Measurements from ENCODE around the gene TMEM232. TPM values are rescaled to one million over a fixed set of nuclear protein-coding genes. Genes with fewer than 3 reads are reported as not detected.

Gene TMEM232
- total and polyA plus RNA-seq, 2 donors: 1.5 to 7.0 TPM

DNA sequence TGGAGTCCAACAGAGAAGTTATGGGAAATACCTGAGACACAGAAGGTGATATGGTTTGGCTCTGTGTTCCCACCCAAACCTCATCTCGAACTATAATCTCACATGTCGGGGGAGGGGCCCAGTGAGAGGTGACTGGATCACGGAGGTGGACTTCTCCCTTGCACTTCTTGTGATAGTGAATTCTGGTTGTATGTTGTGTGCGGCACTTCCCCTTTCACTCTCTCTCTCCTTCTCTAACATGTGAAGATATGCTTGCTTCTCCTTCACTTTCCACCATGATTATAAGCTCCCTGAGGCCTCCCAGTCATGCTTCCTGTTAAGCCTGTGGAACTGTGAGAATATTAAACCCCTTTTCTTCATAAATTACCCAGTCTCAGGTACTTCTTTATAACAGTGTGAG, 96.1 kb downstream of the TMEM232 start:
- Histone ChIP-seq H3K36me3 (ENCODE audit: insufficient read depth) (no peaks in the 10 kb centered on the region), H3K4me3 (ENCODE audit: low read depth, low read length) (no peak overlapping the region), H3K4me1 (ENCODE audit: insufficient read depth) (no peaks in the 10 kb centered on the region), H3K27ac (ENCODE audit: low read depth) (no peak overlapping the region)
- 91% methylated on average over 4 of the region's 4 CpGs for WGBS
- no peak for DNase-seq (ENCODE audit: extremely low spot score)

DNA sequence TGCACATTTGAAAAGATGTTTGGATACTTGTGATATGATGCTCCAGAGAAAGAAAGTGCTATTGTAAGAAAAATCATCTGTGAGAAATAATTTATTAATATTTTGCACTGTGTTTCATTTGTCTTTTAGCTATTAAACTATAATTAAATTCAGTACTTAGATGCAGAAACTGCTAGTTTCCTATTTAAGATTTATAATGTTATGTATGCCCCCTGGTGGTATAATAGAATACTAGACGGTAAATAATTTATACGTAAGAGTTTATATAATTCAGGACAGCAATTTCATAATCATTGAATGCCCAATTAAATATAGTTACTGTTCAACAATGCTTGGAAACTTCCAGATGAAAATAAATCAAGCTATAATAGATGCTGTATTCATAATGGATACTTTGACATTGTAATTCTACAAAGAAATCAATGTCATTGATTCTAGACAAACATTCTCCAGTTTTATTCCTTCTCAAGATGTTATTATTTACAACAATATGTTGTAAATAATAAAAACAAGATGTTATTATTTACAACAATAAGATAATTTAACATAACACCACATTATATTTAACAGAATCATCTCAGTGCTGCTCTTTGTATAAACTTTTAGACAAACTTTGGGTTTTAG, 101.0 kb downstream of the TMEM232 start:
- WGBS: 1% methylated on average over 2 of the region's 2 CpGs
- Histone ChIP-seq H3K27ac (ENCODE audit: low read depth) (no peak overlapping the region), H3K4me1 (ENCODE audit: insufficient read depth) (no peaks in the 10 kb centered on the region), H3K36me3 (ENCODE audit: insufficient read depth) (no peaks in the 10 kb centered on the region), H3K4me3 (ENCODE audit: low read depth, low read length) (no peak overlapping the region)
- DNase-seq (ENCODE audit: extremely low spot score): peak; percentile 8

GRCh38 chr5:110623874-110624273, 102.6 kb downstream of the TMEM232 start:
- no peaks in the 10 kb centered on the region for H3K4me1 ChIP-seq (ENCODE audit: insufficient read depth)
- DNase-seq (ENCODE audit: extremely low spot score): no peak
- no peak overlapping the region for H3K4me3 ChIP-seq (ENCODE audit: low read depth, low read length)
- no peaks in the 10 kb centered on the region for H3K36me3 ChIP-seq (ENCODE audit: insufficient read depth)
- H3K27ac ChIP-seq (ENCODE audit: low read depth): no peak overlapping the region

- H3K27ac ChIP-seq (ENCODE audit: low read depth): no peak overlapping the region
- no peak for DNase-seq (ENCODE audit: extremely low spot score)
- WGBS: 72% methylated on average over 1 of the region's 1 CpG
- H3K4me3 ChIP-seq (ENCODE audit: low read depth, low read length): no peak overlapping the region
- H3K36me3 ChIP-seq (ENCODE audit: insufficient read depth): no peaks in the 10 kb centered on the region
- no peaks in the 10 kb centered on the region for H3K4me1 ChIP-seq (ENCODE audit: insufficient read depth)
These were observed 107.5 kb downstream of the TMEM232 start for GRCh38 chr5:110618941-110619340.

DNA sequence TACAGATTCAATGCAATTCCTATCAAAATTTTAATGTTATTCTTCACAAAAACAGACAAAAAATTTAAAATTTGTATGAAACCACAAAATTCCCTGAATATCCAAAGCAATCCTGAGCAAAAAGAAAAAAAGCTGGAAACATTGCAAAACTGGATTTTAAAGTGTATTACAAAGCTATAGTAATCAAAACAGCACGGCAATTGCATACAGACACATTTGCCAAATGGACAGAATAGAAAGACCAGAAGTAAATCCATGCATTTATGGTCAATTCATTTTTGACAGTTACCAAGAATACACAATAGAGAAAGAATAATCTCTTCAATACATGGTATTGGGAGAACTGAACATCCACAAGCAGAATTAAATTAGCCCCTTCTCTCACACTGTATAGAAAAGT, 110.5 kb downstream of the TMEM232 start:
- no peak overlapping the region for H3K4me3 ChIP-seq (ENCODE audit: low read depth, low read length)
- no peak overlapping the region for H3K27ac ChIP-seq (ENCODE audit: low read depth)
- no peak for DNase-seq (ENCODE audit: extremely low spot score)
- H3K4me1 ChIP-seq (ENCODE audit: insufficient read depth): no peaks in the 10 kb centered on the region
- H3K36me3 ChIP-seq (ENCODE audit: insufficient read depth): no peaks in the 10 kb centered on the region
- WGBS: 94% methylated on average over 1 of the region's 1 CpG

- no peaks in the 10 kb centered on the region for H3K36me3 ChIP-seq (ENCODE audit: insufficient read depth)
- H3K27ac ChIP-seq (ENCODE audit: low read depth): no peak overlapping the region
- WGBS: 34% methylated on average over 4 of the region's 4 CpGs
- H3K4me3 ChIP-seq (ENCODE audit: low read depth, low read length): no peak overlapping the region
- peak; percentile 25 for DNase-seq (ENCODE audit: extremely low spot score)
- H3K4me1 ChIP-seq (ENCODE audit: insufficient read depth): no peaks in the 10 kb centered on the region
These were observed 113.7 kb downstream of the TMEM232 start for GRCh38 chr5:110612794-110613247.

GRCh38 chr5:110611817-110612216, 114.7 kb downstream of the TMEM232 start:
- H3K4me1 ChIP-seq (ENCODE audit: insufficient read depth): no peaks in the 10 kb centered on the region
- no peaks in the 10 kb centered on the region for H3K36me3 ChIP-seq (ENCODE audit: insufficient read depth)
- no peak overlapping the region for H3K4me3 ChIP-seq (ENCODE audit: low read depth, low read length)
- no peak for DNase-seq (ENCODE audit: extremely low spot score)
- 85% methylated on average over 6 of the region's 6 CpGs for WGBS
- H3K27ac ChIP-seq (ENCODE audit: low read depth): no peak overlapping the region

DNA sequence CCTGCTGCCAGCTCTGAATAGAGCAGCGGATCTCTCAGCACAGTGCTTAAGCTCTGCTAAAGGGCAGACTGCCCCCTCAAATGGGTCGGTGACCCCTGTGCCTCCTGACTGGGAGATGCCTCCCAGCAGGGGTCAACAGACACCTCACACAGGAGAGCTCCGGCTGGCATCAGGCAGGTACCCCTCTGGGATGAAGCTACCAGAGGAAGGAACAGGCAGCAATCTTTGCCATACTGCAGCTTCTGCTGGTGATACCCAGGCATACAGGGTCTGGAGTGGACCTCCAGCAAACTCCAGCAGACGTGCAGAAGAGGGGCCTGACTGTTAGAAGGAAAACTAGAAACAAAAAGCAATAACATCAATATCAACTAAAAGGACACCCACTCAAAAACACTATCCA, 131.6 kb downstream of the TMEM232 start:
- WGBS: 92% methylated on average over 4 of the region's 4 CpGs
- DNase-seq (ENCODE audit: extremely low spot score): no peak
- Histone ChIP-seq H3K4me3 (ENCODE audit: low read depth, low read length) (no peak overlapping the region), H3K4me1 (ENCODE audit: insufficient read depth) (no peaks in the 10 kb centered on the region), H3K36me3 (ENCODE audit: insufficient read depth) (no peaks in the 10 kb centered on the region), H3K27ac (ENCODE audit: low read depth) (no peak overlapping the region)

DNA sequence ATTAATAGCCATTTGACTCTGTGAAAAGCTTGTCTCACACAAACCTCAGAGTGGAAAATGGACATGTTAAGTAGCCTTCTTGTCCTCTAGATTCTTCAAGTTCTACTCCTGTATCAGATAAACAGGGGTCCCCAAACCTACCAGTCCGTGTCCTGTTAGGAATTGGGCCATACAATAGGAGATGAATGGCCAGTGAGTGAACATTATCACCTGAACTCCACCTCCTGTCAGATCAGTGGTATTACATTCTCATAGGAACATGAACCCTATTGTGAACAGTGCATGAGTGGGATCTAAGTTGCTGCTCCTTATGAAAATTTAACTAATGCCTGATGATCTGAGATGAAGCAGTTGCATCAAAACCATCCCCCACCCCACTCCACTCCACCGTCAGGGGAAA, 136.3 kb downstream of the TMEM232 start:
- Histone ChIP-seq H3K4me1 (ENCODE audit: insufficient read depth) (peaks cover 2% of the 10 kb centered on the region), H3K36me3 (ENCODE audit: insufficient read depth) (no peaks in the 10 kb centered on the region), H3K4me3 (ENCODE audit: low read depth, low read length) (no peak overlapping the region), H3K27ac (ENCODE audit: low read depth) (no peak overlapping the region)
- WGBS: 28% methylated on average over 2 of the region's 2 CpGs
- no peak for DNase-seq (ENCODE audit: extremely low spot score)

DNA sequence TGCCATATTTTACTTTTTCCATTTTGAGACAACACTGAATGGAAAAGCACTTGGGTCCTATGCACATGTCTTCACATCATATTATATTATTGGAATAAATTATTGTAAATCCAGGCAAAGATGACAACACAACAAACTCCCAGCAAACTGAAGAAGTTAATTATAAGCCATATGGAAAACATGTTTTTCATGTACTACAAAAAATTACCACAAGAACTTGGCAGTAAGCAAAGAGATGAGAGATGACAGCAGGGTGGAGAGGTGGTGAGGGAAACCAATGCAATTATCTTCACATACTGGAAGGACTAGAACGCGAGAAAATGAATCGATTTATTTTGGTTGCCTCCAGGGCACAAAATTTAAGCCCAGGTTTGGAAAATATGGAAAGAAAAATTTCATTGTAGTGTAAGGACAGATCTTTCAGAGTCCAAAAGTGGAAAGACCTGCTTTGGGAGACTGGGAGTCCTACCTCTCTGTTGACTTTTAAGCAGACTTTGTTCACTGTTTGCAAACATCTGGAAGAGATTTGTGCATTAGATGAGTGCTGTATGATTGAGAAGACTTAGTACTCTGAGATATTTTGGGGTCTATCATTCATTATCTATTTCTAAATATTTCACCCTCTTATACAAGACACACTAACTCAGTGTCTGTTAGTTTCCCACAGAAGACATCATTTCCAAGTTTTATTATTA, 138.0 kb downstream of the TMEM232 start:
- no peaks in the 10 kb centered on the region for H3K36me3 ChIP-seq (ENCODE audit: insufficient read depth)
- no peak overlapping the region for H3K27ac ChIP-seq (ENCODE audit: low read depth)
- no peak for DNase-seq (ENCODE audit: extremely low spot score)
- H3K4me1 ChIP-seq (ENCODE audit: insufficient read depth): peaks cover 2% of the 10 kb centered on the region
- WGBS: 89% methylated on average over 3 of the region's 3 CpGs
- no peak overlapping the region for H3K4me3 ChIP-seq (ENCODE audit: low read depth, low read length)

DNA sequence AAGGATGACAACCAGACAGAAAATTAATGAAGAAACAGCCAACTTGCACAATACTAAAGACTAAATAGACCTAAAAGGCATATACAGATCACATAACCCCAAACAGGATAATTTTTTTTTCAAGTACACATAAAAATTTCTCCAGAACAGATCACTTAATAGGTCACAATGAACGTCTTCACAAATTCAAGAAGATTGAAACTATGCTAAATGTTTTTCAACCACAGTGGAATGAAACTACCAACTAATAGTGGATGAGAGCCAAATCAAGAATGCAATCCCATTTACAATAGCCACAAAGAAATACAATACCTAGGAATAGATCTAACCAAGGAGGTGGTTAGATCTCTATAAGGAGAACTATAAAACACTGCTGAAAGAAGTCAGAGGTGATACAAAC, 145.8 kb downstream of the TMEM232 start:
- Histone ChIP-seq H3K36me3 (ENCODE audit: insufficient read depth) (no peaks in the 10 kb centered on the region), H3K4me3 (ENCODE audit: low read depth, low read length) (no peak overlapping the region), H3K4me1 (ENCODE audit: insufficient read depth) (no peaks in the 10 kb centered on the region), H3K27ac (ENCODE audit: low read depth) (no peak overlapping the region)
- 88% methylated on average over 1 of the region's 1 CpG for WGBS
- no peak for DNase-seq (ENCODE audit: extremely low spot score)

DNA sequence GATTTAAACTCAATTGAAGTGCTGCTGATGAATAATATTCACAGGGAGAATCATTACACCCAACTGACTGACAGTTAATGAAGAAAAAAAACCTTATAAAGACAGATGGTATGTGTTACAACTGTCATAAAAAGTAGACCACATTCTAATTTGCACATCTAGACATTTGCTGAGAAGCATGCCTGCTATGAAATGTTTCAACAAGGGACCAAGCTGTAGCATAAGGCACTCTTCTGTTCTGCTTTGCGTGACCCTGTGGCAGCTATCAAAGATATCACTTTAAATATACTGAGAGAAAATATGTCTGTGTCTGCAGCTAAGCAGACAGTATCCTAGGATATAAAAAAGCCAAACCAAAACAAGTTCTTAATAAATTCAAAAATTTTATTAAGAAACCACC, 153.7 kb downstream of the TMEM232 start:
- Histone ChIP-seq H3K27ac (ENCODE audit: low read depth) (no peak overlapping the region), H3K4me1 (ENCODE audit: insufficient read depth) (no peaks in the 10 kb centered on the region), H3K36me3 (ENCODE audit: insufficient read depth) (no peaks in the 10 kb centered on the region), H3K4me3 (ENCODE audit: low read depth, low read length) (no peak overlapping the region)
- 80% methylated on average over 1 of the region's 1 CpG for WGBS
- no peak for DNase-seq (ENCODE audit: extremely low spot score)

GRCh38 chr5:110562191-110562590, 164.3 kb downstream of the TMEM232 start:
- no peak overlapping the region for H3K4me3 ChIP-seq (ENCODE audit: low read depth, low read length)
- DNase-seq (ENCODE audit: extremely low spot score): no peak
- no peaks in the 10 kb centered on the region for H3K36me3 ChIP-seq (ENCODE audit: insufficient read depth)
- no peaks in the 10 kb centered on the region for H3K4me1 ChIP-seq (ENCODE audit: insufficient read depth)
- no peak overlapping the region for H3K27ac ChIP-seq (ENCODE audit: low read depth)

- no peaks in the 10 kb centered on the region for H3K36me3 ChIP-seq (ENCODE audit: insufficient read depth)
- no peaks in the 10 kb centered on the region for H3K4me1 ChIP-seq (ENCODE audit: insufficient read depth)
- H3K4me3 ChIP-seq (ENCODE audit: low read depth, low read length): no peak overlapping the region
- no peak overlapping the region for H3K27ac ChIP-seq (ENCODE audit: low read depth)
- WGBS: 45% methylated on average over 1 of the region's 1 CpG
- DNase-seq (ENCODE audit: extremely low spot score): no peak
These were observed 165.0 kb downstream of the TMEM232 start for GRCh38 chr5:110561510-110561909.
